Central memory CD8-positive, alpha-beta T cell (primary cell): ENCODE data around the gene ZNF792.
"Not testable (repeated sequence)": the region's sequence is repeated elsewhere in the genome, so short reads cannot be mapped to it uniquely, and the experiment has no call there.

Experiments
- ATAC-seq: fragments of 150-1000 bp; cut with Tn5 transposase; replicated peaks from 2 replicates; pipeline ENCODE4 v1.10.0; 2022; ENCODE audit warnings: mild to moderate bottlenecking, moderate FRiP score, moderate number of reproducible peaks; ENCODE audit not compliant: poor library complexity, severe bottlenecking; ENCODE audit errors: extremely low read depth
- DNase-seq, 2 donors: peaks; one replicate each; pipeline ENCODE4 v3.0.0; 2021; ENCODE audit warnings: low spot score in 2 of 2
- H3K27ac Mint-ChIP-seq: one replicate; pipeline ENCODE4 v1.8.0; 2022; ENCODE audit warnings: low read depth, mild to moderate bottlenecking, moderate library complexity, mixed read lengths
- H3K27me3 Mint-ChIP-seq: one replicate; pipeline ENCODE4 v1.8.0; 2022; ENCODE audit warnings: mixed read lengths
- H3K36me3 Mint-ChIP-seq: one replicate; pipeline ENCODE4 v1.8.0; 2022; ENCODE audit warnings: mild to moderate bottlenecking, moderate library complexity, mixed read lengths; ENCODE audit not compliant: insufficient read depth
- H3K4me1 Mint-ChIP-seq: one replicate; pipeline ENCODE4 v1.8.0; 2022; ENCODE audit warnings: mixed read lengths
- H3K4me3 Mint-ChIP-seq: one replicate; pipeline ENCODE4 v1.8.0; 2022; ENCODE audit warnings: mild to moderate bottlenecking, moderate library complexity, mixed read lengths
- H3K9me3 Mint-ChIP-seq: one replicate; pipeline ENCODE4 v1.8.0; 2022; ENCODE audit warnings: mixed read lengths

ZNF792 gene

DNA sequence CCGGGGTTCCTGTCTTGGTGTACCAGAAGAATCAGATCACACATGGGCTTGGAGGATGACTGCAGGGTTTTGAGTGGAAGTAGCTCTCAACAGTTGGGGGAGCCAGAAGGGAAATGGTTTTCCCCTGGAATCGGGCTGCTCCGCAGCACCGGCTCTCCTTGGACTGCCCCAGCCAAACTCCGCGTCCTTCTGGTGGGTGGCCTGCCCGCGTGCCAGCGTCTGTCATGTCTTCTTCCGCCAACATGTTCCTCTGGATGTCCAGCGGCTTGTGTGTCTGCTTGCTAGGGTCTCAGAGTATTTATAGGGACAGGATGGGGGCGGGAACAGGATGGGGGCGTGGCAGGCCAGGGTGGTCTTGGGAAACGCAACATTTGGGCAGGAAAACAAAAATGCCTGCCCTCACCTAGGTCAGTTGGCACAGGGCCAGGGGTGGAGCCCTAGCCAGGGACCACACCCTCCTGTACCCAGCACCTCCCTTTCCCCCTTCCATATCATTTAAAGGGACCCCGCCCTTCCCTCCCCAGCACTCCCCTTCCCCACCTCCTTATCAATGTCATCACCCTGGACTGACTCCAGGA, 38.7 kb downstream of the ZNF792 start:
- no peak for ATAC-seq
- H3K27ac Mint-ChIP-seq, result no peak overlapping the region
- no peak for DNase-seq
- no peak overlapping the region for H3K4me3 Mint-ChIP-seq
- H3K4me1 Mint-ChIP-seq, result peaks cover 11% of the 10 kb centered on the region
- H3K27me3 Mint-ChIP-seq, result no peaks in the 10 kb centered on the region
- no peaks in the 10 kb centered on the region for H3K9me3 Mint-ChIP-seq
- peaks cover 2% of the 10 kb centered on the region for H3K36me3 Mint-ChIP-seq

DNA sequence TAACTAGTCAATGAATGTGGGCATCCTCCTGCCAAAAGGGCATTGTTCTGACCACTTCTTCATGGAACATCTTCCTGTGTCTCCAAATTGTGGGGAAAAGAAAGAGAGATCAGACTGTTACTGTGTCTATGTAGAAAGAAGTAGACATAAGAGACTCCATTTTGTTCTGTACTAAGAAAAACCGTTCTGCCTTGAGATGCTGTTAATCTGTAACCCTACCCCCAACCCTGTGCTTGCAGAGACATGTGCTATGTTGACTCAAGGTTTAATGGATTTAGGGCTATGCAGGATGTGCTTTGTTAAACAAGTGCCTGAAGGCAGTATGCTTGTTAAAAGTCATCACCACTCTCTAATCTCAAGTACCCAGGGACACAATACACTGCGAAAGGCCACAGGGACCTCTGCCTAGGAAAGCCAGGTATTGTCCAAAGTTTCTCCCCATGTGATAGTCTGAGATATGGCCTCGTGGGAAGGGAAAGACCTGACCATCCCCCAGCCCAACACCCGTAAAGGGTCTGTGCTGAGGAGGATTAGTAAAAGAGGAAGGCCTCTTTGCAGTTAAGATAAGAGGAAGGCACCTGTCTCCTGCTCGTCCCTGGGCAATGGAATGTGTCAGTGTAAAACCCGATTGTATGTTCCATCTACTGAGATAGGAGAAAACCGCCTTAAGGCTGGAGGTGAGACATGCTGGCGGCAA, 43.8 kb downstream of the ZNF792 start:
- not testable (repeated sequence) for H3K27me3 Mint-ChIP-seq, DNase-seq, H3K4me3 Mint-ChIP-seq, H3K36me3 Mint-ChIP-seq, H3K27ac Mint-ChIP-seq, ATAC-seq, H3K4me1 Mint-ChIP-seq
- peaks cover 15% of the 10 kb centered on the region for H3K9me3 Mint-ChIP-seq

DNA sequence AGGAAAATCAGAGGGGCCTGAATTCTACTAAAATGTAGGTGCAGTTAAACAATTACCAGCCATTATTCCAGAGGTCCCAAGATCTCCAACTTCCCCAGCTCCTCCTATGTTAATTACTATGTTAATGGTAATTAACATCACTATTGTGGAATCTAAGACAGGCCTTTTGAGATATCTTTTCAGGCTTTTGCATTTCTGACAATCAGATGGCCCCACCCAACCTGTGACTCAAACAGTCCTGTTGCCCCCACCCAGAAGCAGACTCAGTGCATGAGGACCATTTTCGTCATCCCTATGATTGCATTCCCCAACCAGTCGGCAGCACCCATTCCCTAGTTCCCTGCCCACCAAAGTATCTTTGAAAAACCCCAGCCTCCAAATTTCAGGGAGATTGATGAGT, 45.8 kb downstream of the ZNF792 start:
- ATAC-seq (no peak), DNase-seq (no peak)
- no peak overlapping the region for H3K27ac Mint-ChIP-seq
- H3K4me1 Mint-ChIP-seq, result no peaks in the 10 kb centered on the region
- peaks cover 9% of the 10 kb centered on the region for H3K27me3 Mint-ChIP-seq
- H3K36me3 Mint-ChIP-seq, result no peaks in the 10 kb centered on the region
- H3K4me3 Mint-ChIP-seq, result no peak overlapping the region
- H3K9me3 Mint-ChIP-seq, result peaks cover 20% of the 10 kb centered on the region

DNA sequence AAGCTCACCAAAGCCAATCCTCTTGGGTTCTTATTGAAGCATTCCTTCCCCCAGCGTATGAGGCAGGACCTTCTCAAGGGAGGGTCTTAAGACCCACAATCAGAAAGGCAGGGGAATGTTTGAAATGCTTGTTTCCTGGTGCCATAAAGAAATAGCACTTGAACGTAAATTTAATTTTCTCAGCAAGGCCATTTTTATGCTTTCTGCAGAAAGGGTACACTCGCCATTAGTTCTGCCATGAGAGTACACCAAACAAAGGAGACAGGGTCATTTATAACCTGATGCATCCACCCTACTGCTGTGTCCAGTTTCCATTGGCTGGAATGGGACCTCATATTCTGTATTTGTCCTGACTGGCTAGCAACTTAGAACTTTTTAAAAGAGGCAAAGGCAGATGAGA, 46.9 kb downstream of the ZNF792 start:
- H3K27ac Mint-ChIP-seq, H3K36me3 Mint-ChIP-seq, H3K4me1 Mint-ChIP-seq, H3K4me3 Mint-ChIP-seq, ATAC-seq, DNase-seq: not testable (repeated sequence)
- Mint-ChIP-seq H3K27me3 (peaks cover 14% of the 10 kb centered on the region), H3K9me3 (peaks cover 20% of the 10 kb centered on the region)

DNA sequence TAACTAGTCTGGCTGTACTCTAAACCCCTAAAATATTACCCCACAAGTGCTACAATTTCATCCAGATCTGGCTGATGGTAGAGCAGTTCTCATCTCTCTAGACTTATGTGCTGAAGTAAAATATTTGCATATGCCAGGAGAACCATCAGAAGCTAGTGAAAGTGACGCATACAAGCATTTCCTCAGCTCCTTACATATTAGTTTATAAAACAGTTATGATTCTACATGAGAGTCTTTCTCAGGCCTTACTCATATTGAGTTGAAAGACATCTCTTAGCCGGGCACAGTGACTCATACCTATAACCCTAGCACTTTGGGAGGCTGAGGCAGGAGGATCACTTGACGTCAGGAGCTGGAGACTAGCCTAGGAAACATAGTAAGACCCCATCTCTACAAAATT, 53.3 kb downstream of the ZNF792 start:
- Mint-ChIP-seq H3K4me1 (peaks cover 5% of the 10 kb centered on the region), H3K27me3 (peaks cover 57% of the 10 kb centered on the region), H3K4me3 (no peak overlapping the region), H3K9me3 (peaks cover 7% of the 10 kb centered on the region), H3K36me3 (no peaks in the 10 kb centered on the region), H3K27ac (no peak overlapping the region)
- ATAC-seq (no peak), DNase-seq (no peak)
